HG03039 (cell line): ENCODE data around the gene MAPK14.
"Not testable (repeated sequence)": the region's sequence is repeated elsewhere in the genome, so short reads cannot be mapped to it uniquely, and the experiment has no call there.

ENCODE experiments used
- ATAC-seq: cut with Tn5 transposase; IDR thresholded peaks from one replicate; pipeline ENCODE4 v1.9.1; 2021; ENCODE audit warnings: mild to moderate bottlenecking, moderate library complexity; ENCODE audit not compliant: unreplicated experiment

Gene MAPK14

GRCh38 chr6:36067374-36068011, 39.9 kb downstream of the MAPK14 start:
- ATAC-seq: no peak

GRCh38 chr6:36068012-36068392, 40.4 kb downstream of the MAPK14 start:
- no peak for ATAC-seq

GRCh38 chr6:36068586-36068985, 41.0 kb downstream of the MAPK14 start:
- no peak for ATAC-seq

- no peak for ATAC-seq
These were observed 42.0 kb downstream of the MAPK14 start for GRCh38 chr6:36069573-36069972.

GRCh38 chr6:36070252-36070651, 42.6 kb downstream of the MAPK14 start:
- ATAC-seq: no peak

- no peak for ATAC-seq
These were observed 43.7 kb downstream of the MAPK14 start for GRCh38 chr6:36071281-36071680.

- ATAC-seq: no peak
These were observed 44.1 kb downstream of the MAPK14 start for GRCh38 chr6:36071714-36072113.

- ATAC-seq: no peak
These were observed 45.1 kb downstream of the MAPK14 start for GRCh38 chr6:36072681-36073080.

- no peak for ATAC-seq
These were observed 46.0 kb downstream of the MAPK14 start for GRCh38 chr6:36073587-36073986.

- ATAC-seq: no peak
These were observed 48.0 kb downstream of the MAPK14 start for GRCh38 chr6:36075656-36076055.

- ATAC-seq: no peak
These were observed 48.8 kb downstream of the MAPK14 start for GRCh38 chr6:36076178-36077063.

GRCh38 chr6:36078159-36078558, 50.6 kb downstream of the MAPK14 start:
- no peak for ATAC-seq

- no peak for ATAC-seq
These were observed 52.0 kb downstream of the MAPK14 start for GRCh38 chr6:36079601-36080000.

- ATAC-seq: no peak
These were observed 54.7 kb downstream of the MAPK14 start for GRCh38 chr6:36082318-36082717.

- no peak for ATAC-seq
These were observed 55.8 kb downstream of the MAPK14 start for GRCh38 chr6:36083446-36083845.

GRCh38 chr6:36088204-36088603, 60.6 kb downstream of the MAPK14 start:
- ATAC-seq: not testable (repeated sequence)

GRCh38 chr6:36089048-36089447, 61.4 kb downstream of the MAPK14 start:
- no peak for ATAC-seq

- ATAC-seq: no peak
These were observed 66.6 kb downstream of the MAPK14 start for GRCh38 chr6:36094238-36094637.

- no peak for ATAC-seq
These were observed 67.3 kb downstream of the MAPK14 start for GRCh38 chr6:36094753-36095496.

- ATAC-seq: no peak
These were observed 68.1 kb downstream of the MAPK14 start for GRCh38 chr6:36095497-36096391.
